DND-41 (cell line): ENCODE data around the gene FHOD3.

Source experiments
- EZH2 ChIP-seq: IDR thresholded peaks from 3 replicates; pipeline ENCODE4 v1.6.1; 2012; ENCODE audit warnings: borderline replicate concordance, low read depth, mild to moderate bottlenecking, moderate library complexity, low read length, inconsistent platforms; ENCODE audit not compliant: severe bottlenecking
- TF ChIP-seq, protein P1 (sequence below): IDR thresholded peaks from 2 replicates; pipeline ENCODE4 v1.5.1; 2012; ENCODE audit warnings: borderline replicate concordance, low read length, moderate library complexity, mild to moderate bottlenecking; ENCODE audit not compliant: poor library complexity, severe bottlenecking; ENCODE audit errors: extremely low read depth

GRCh38 chr18:36337679-36338402 lies 40.3 kb downstream of the FHOD3 start:
- TF ChIP-seq, protein P1, sequence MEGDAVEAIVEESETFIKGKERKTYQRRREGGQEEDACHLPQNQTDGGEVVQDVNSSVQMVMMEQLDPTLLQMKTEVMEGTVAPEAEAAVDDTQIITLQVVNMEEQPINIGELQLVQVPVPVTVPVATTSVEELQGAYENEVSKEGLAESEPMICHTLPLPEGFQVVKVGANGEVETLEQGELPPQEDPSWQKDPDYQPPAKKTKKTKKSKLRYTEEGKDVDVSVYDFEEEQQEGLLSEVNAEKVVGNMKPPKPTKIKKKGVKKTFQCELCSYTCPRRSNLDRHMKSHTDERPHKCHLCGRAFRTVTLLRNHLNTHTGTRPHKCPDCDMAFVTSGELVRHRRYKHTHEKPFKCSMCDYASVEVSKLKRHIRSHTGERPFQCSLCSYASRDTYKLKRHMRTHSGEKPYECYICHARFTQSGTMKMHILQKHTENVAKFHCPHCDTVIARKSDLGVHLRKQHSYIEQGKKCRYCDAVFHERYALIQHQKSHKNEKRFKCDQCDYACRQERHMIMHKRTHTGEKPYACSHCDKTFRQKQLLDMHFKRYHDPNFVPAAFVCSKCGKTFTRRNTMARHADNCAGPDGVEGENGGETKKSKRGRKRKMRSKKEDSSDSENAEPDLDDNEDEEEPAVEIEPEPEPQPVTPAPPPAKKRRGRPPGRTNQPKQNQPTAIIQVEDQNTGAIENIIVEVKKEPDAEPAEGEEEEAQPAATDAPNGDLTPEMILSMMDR, result no peak
- TF ChIP-seq EZH2, result no peak
